WTC11 (cell line): ENCODE results near the gene BCAT1.

Experiments
- CREB1 ChIP-seq: sonication (generic); formaldehyde crosslinking; IDR thresholded peaks from 2 replicates; pipeline ENCODE4 v1.8.0; 2023; ENCODE audit warnings: mild to moderate bottlenecking, missing genetic modification reagents
- ZNF232 ChIP-seq: sonication (generic); formaldehyde crosslinking; IDR thresholded peaks from 2 replicates; pipeline ENCODE4 v1.8.0; 2022; ENCODE audit warnings: mild to moderate bottlenecking, missing genetic modification reagents
- TF ChIP-seq, protein P1 (sequence below): fragments of 250-450 bp; sonication (Bioruptor Pico); IDR thresholded peaks from 2 replicates; pipeline ENCODE4 v1.9.0; 2021; ENCODE audit warnings: mild to moderate bottlenecking

DNA sequence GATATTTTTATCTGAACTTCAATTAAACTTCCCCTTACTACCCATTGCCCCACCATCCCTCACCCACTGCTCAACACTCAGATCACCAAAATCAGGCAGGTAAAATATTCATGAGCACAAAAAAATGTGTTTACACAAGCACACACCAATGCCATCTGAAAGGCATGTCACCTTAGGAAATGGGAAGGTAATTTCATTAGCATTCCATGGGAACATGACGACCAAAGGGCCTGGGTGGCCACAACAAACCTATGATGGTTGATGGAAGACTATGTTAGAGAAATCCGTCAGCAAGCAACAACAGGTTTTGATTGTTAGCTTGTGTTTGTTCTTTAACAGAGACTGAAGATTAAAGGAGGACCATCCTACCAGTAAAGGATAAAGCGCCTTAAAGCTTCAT lies 97.6 kb downstream of the BCAT1 start:
- TF ChIP-seq CREB1 (CRISPR knock-in tag) (no peak), ZNF232 (CRISPR knock-in tag) (no peak)
- TF ChIP-seq, protein P1, sequence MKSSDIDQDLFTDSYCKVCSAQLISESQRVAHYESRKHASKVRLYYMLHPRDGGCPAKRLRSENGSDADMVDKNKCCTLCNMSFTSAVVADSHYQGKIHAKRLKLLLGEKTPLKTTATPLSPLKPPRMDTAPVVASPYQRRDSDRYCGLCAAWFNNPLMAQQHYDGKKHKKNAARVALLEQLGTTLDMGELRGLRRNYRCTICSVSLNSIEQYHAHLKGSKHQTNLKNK, result no peak
